H9 (cell line): ENCODE data around the gene PMEL. TPM values are rescaled to one million over a fixed set of nuclear protein-coding genes. Genes with fewer than 3 reads are reported as not detected.

Source experiments
- DNase-seq: peaks from one replicate; pipeline ENCODE4 v3.0.0-alpha.2; 2017
- H2AFZ ChIP-seq: one replicate; pipeline ENCODE4 v1.6.1; 2013; ENCODE audit warnings: mild to moderate bottlenecking, low read length, control low read depth, moderate library complexity
- H2AK5ac ChIP-seq: 2 replicates; pipeline ENCODE4 v1.6.1; 2013; ENCODE audit warnings: low read length, control low read depth, mixed read lengths; ENCODE audit not compliant: insufficient read length
- H2BK120ac ChIP-seq: one replicate; pipeline ENCODE4 v1.6.1; 2013; ENCODE audit warnings: low read depth, mild to moderate bottlenecking, low read length, control low read depth, inconsistent platforms; ENCODE audit not compliant: poor library complexity, severe bottlenecking
- H2BK12ac ChIP-seq: 2 replicates; pipeline ENCODE4 v1.6.1; 2013; ENCODE audit warnings: low read length, control low read depth, mixed read lengths, low read depth; ENCODE audit not compliant: insufficient read length
- H2BK15ac ChIP-seq: 2 replicates; pipeline ENCODE4 v1.6.1; 2013; ENCODE audit warnings: low read depth, low read length, control low read depth
- H2BK20ac ChIP-seq: one replicate; pipeline ENCODE4 v1.6.1; 2013; ENCODE audit warnings: low read depth, mild to moderate bottlenecking, low read length, control low read depth, inconsistent platforms; ENCODE audit not compliant: poor library complexity, severe bottlenecking
- H2BK5ac ChIP-seq: 2 replicates; pipeline ENCODE4 v1.6.1; 2013; ENCODE audit warnings: low read length, control low read depth, mixed read lengths; ENCODE audit not compliant: insufficient read length
- H3K14ac ChIP-seq: 2 replicates; pipeline ENCODE4 v1.6.1; 2013; ENCODE audit warnings: low read length, control low read depth; ENCODE audit not compliant: insufficient read depth
- H3K18ac ChIP-seq: 2 replicates; pipeline ENCODE4 v1.6.1; 2013; ENCODE audit warnings: low read depth, mild to moderate bottlenecking, mixed read lengths, low read length, control low read depth; ENCODE audit not compliant: insufficient read length
- H3K23ac ChIP-seq: 2 replicates; pipeline ENCODE4 v1.6.1; 2013; ENCODE audit warnings: low read length, control low read depth, mixed read lengths, low read depth; ENCODE audit not compliant: insufficient read length
- H3K23me2 ChIP-seq: 2 replicates; pipeline ENCODE4 v1.6.1; 2013; ENCODE audit warnings: low read depth, mild to moderate bottlenecking, mixed read lengths, low read length, control low read depth; ENCODE audit not compliant: insufficient read length, poor library complexity, severe bottlenecking
- H3K27ac ChIP-seq: 2 replicates; pipeline ENCODE4 v1.5.1; 2013; ENCODE audit warnings: low read length, control low read depth, mixed read lengths, low read depth; ENCODE audit not compliant: insufficient read length
- H3K27me3 ChIP-seq: 2 replicates; pipeline ENCODE4 v1.6.1; 2013; ENCODE audit warnings: low read length, control low read depth, inconsistent platforms; ENCODE audit not compliant: insufficient read depth
- H3K4ac ChIP-seq: 2 replicates; pipeline ENCODE4 v1.6.1; 2013; ENCODE audit warnings: low read depth, mild to moderate bottlenecking, control low read depth, inconsistent platforms, low read length, moderate library complexity
- H3K4me1 ChIP-seq: 2 replicates; pipeline ENCODE4 v1.6.1; 2013; ENCODE audit warnings: low read length, control low read depth, inconsistent platforms; ENCODE audit not compliant: insufficient read depth
- H3K4me2 ChIP-seq: 2 replicates; pipeline ENCODE4 v1.6.1; 2013; ENCODE audit warnings: low read length, control low read depth, mixed read lengths; ENCODE audit not compliant: insufficient read length, insufficient read depth
- H3K56ac ChIP-seq: 2 replicates; pipeline ENCODE4 v1.6.1; 2013; ENCODE audit warnings: low read depth, mild to moderate bottlenecking, mixed read lengths, low read length, control low read depth; ENCODE audit not compliant: insufficient read length
- H3K79me1 ChIP-seq: 2 replicates; pipeline ENCODE4 v1.6.1; 2013; ENCODE audit warnings: low read depth, mild to moderate bottlenecking, moderate library complexity, low read length, control low read depth, inconsistent platforms; ENCODE audit not compliant: insufficient read depth, poor library complexity, severe bottlenecking
- H3K79me2 ChIP-seq: 2 replicates; pipeline ENCODE4 v1.6.1; 2013; ENCODE audit warnings: low read length, control low read depth, inconsistent platforms; ENCODE audit not compliant: insufficient read depth
- H3K9ac ChIP-seq: 2 replicates; pipeline ENCODE4 v1.6.1; 2013; ENCODE audit warnings: low read length, control low read depth, mixed read lengths; ENCODE audit not compliant: insufficient read length; ENCODE audit errors: extremely low read depth
- H3K9me3 ChIP-seq: one replicate; pipeline ENCODE4 v1.6.1; 2013; ENCODE audit warnings: low read depth, low read length, inconsistent platforms; ENCODE audit not compliant: control insufficient read depth
- H3T11ph ChIP-seq: one replicate; pipeline ENCODE4 v1.6.1; 2013; ENCODE audit warnings: mild to moderate bottlenecking, low read length, control low read depth, inconsistent platforms
- H4K20me1 ChIP-seq: one replicate; pipeline ENCODE4 v1.6.1; 2013; ENCODE audit not compliant: control insufficient read depth, insufficient read length, insufficient read depth
- H4K5ac ChIP-seq: 2 replicates; pipeline ENCODE4 v1.6.1; 2013; ENCODE audit warnings: low read depth, mild to moderate bottlenecking, mixed read lengths, low read length, control low read depth; ENCODE audit not compliant: insufficient read length
- H4K8ac ChIP-seq: replicated peaks from 2 replicates; pipeline ENCODE4 v1.6.1; 2013; ENCODE audit warnings: low read length, control low read depth, mixed read lengths, low read depth; ENCODE audit not compliant: insufficient read length
- H4K91ac ChIP-seq: 2 replicates; pipeline ENCODE4 v1.6.1; 2013; ENCODE audit warnings: low read depth, mild to moderate bottlenecking, moderate library complexity, mixed read lengths, low read length, control low read depth; ENCODE audit not compliant: insufficient read length
- H3K27ac Mint-ChIP-seq, 3 experiments: 2 replicates in 2 of 3; 3 replicates in 1 of 3; pipeline ENCODE4 v1.8.0; 2020 to 2021; ENCODE audit warnings: mixed read lengths in 3 of 3, mild to moderate bottlenecking in 1 of 3, moderate library complexity in 1 of 3
- H3K27me3 Mint-ChIP-seq: 2 replicates; pipeline ENCODE4 v1.8.0; 2021; ENCODE audit warnings: low read depth, mild to moderate bottlenecking, moderate library complexity, mixed read lengths
- H3K36me3 Mint-ChIP-seq, 3 experiments: 2 replicates in 2 of 3; 3 replicates in 1 of 3; pipeline ENCODE4 v1.8.0; 2020 to 2021; ENCODE audit warnings: low read depth in 3 of 3, mixed read lengths in 3 of 3; ENCODE audit not compliant: insufficient read depth in 1 of 3
- H3K4me1 Mint-ChIP-seq, 2 experiments: 2 replicates each; pipeline ENCODE4 v1.8.0; 2020; ENCODE audit warnings: mixed read lengths in 2 of 2
- H3K4me3 Mint-ChIP-seq, 2 experiments: 2 replicates in 1 of 2; 3 replicates in 1 of 2; pipeline ENCODE4 v1.8.0; 2020 to 2021; ENCODE audit warnings: mild to moderate bottlenecking in 2 of 2, mixed read lengths in 2 of 2, moderate library complexity in 1 of 2
- H3K9me3 Mint-ChIP-seq, 2 experiments: 2 replicates in 1 of 2; 3 replicates in 1 of 2; pipeline ENCODE4 v1.8.0; 2020; ENCODE audit warnings: mild to moderate bottlenecking in 2 of 2, mixed read lengths in 2 of 2, moderate library complexity in 1 of 2
- WGBS: extraction: QIAGEN DNeasy Blood & Tissue Kit; methylation state at CpG from one replicate; pipeline ENCODE4 v1.1.7; 2013; ENCODE audit warnings: missing lambda C conversion rate, low lambda C conversion rate, mixed read lengths; ENCODE audit not compliant: insufficient read length; ENCODE audit errors: extremely low coverage; 5-methylcytosine and 5-hydroxymethylcytosine counted together
- long read RNA-seq: library from polyadenylated mRNA; unstranded; transcript quantifications from one replicate; pipeline ENCODE4 v2.0.0, GENCODE V29; 2020
- total RNA-seq: library from RNA; stranded (reverse); gene quantifications from 2 replicates; pipeline ENCODE4 v1.2.1, GENCODE V29; 2021
- TF ChIP-seq, protein P1 (sequence below): fragments of 200-600 bp; sonication (generic); conservative IDR thresholded peaks from 3 replicates; pipeline ENCODE4 v1.8.0; 2021; ENCODE audit warnings: antibody characterized with exemption, mild to moderate bottlenecking

The PMEL gene
- 71.0 and 72.6 TPM in 2 replicates for total RNA-seq
- long read RNA-seq, transcript PMEL-206 (11 exons, 2,757 nt) = major isoform, 454 of 663 reads
- long read RNA-seq, transcript PMEL-201 (11 exons, 2,127 nt) = minor isoform, 18 of 663 reads
- long read RNA-seq, transcript PMEL-215 (9 exons, 1,867 nt) = minor isoform, 9 of 663 reads
- long read RNA-seq, partial matches to known transcripts = 22 of 663 reads
- long read RNA-seq, other reads (novel, unspliced or antisense) = 157 of 663 reads

DNA sequence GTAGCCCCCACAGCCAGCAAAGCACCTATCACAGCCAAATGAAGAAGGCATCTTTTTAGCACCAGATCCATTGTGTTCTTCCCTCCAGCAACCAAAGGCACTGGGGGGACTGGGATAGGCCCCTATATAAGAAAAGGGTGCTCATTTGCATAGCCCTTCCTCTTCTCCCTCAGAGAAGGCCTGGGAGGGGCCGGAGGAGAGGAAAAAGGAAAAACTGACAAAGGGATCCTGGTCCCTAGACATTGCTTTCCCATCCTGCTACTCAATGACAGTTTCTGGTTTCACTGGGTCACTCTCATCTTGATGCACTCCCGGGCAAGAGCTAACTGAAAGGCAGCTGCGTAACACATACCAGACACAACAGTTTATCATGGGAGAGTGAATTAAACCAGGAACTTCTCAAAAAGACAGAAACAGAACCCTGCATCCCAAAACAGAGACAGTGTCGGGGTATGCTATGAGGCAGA lies at the start of gene PMEL:
PMEL (minus strand) TSS at position 102 of the 467 bp plus-strand sequence; CDS start at position 71, 31 bp downstream.
- no peaks in the 10 kb centered on the region for H3K9me3 ChIP-seq
- H3K27me3 ChIP-seq = no peaks in the 10 kb centered on the region
- H3K27ac ChIP-seq = peak within 1 kb of the TSS; percentile 46
- no peaks in the 10 kb centered on the region for H3K79me1 ChIP-seq
- H3K23ac ChIP-seq = no peak within 1 kb of the TSS
- TF ChIP-seq, protein P1, sequence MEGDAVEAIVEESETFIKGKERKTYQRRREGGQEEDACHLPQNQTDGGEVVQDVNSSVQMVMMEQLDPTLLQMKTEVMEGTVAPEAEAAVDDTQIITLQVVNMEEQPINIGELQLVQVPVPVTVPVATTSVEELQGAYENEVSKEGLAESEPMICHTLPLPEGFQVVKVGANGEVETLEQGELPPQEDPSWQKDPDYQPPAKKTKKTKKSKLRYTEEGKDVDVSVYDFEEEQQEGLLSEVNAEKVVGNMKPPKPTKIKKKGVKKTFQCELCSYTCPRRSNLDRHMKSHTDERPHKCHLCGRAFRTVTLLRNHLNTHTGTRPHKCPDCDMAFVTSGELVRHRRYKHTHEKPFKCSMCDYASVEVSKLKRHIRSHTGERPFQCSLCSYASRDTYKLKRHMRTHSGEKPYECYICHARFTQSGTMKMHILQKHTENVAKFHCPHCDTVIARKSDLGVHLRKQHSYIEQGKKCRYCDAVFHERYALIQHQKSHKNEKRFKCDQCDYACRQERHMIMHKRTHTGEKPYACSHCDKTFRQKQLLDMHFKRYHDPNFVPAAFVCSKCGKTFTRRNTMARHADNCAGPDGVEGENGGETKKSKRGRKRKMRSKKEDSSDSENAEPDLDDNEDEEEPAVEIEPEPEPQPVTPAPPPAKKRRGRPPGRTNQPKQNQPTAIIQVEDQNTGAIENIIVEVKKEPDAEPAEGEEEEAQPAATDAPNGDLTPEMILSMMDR = no peak
- no peak within 1 kb of the TSS for H2BK12ac ChIP-seq
- no peak within 1 kb of the TSS for H2BK20ac ChIP-seq
- no peaks in the 10 kb centered on the region for H3K9me3 Mint-ChIP-seq
- peak within 1 kb of the TSS; percentile 92 for H3K9ac ChIP-seq
- H2BK120ac ChIP-seq = no peak within 1 kb of the TSS
- peak within 1 kb of the TSS; percentile 93 for H3K4me2 ChIP-seq
- no peak within 1 kb of the TSS for H3T11ph ChIP-seq
- no peak within 1 kb of the TSS for H4K8ac ChIP-seq
- no peak within 1 kb of the TSS for H4K91ac ChIP-seq
- no peak within 1 kb of the TSS for H2AFZ ChIP-seq
- peak; percentile 66 for DNase-seq
- H3K14ac ChIP-seq = no peak within 1 kb of the TSS; the same call in 1 of the 2 replicates
- peaks cover 9 to 33% (median 28%) of the 10 kb centered on the region in 3 experiments; a peak in 6 of 7 replicates for H3K36me3 Mint-ChIP-seq
- H3K18ac ChIP-seq = no peak within 1 kb of the TSS
- H3K79me2 ChIP-seq = no peaks in the 10 kb centered on the region; the same call in 1 of the 2 replicates
- H3K27me3 Mint-ChIP-seq = no peaks in the 10 kb centered on the region
- no peak within 1 kb of the TSS for H3K56ac ChIP-seq
- peak within 1 kb of the TSS; percentile 96 to 99 for H3K4me3 Mint-ChIP-seq
- no peak within 1 kb of the TSS for H2AK5ac ChIP-seq
- H3K4me1 Mint-ChIP-seq = peaks cover 22 to 28% of the 10 kb centered on the region in 2 experiments
- peak within 1 kb of the TSS; percentile 92 to 98 (median 97) for H3K27ac Mint-ChIP-seq
- no peak within 1 kb of the TSS for H2BK5ac ChIP-seq
- no peak within 1 kb of the TSS for H3K4ac ChIP-seq
- no peak within 1 kb of the TSS for H2BK15ac ChIP-seq
- H3K23me2 ChIP-seq = peaks cover 15% of the 10 kb centered on the region
- no peak within 1 kb of the TSS for H4K5ac ChIP-seq
- H4K20me1 ChIP-seq = no peaks in the 10 kb centered on the region
- H3K4me1 ChIP-seq = peaks cover 3% of the 10 kb centered on the region; the same call in 1 of the 2 replicates
- WGBS = no CpG with 5 or more reads among the region's 4 CpGs
